Measurements from ENCODE around the gene WDR88. TPM values are rescaled to one million over a fixed set of nuclear protein-coding genes. Genes with fewer than 3 reads are reported as not detected.

Gene WDR88
- total and polyA plus RNA-seq, 2 donors (not counting 3 experiments of a cell fraction or from before 2014, with no cell fraction given): not detected

GRCh38 chr19:33147538-33147937 lies 15.6 kb downstream of the WDR88 start:
- DNase-seq (ENCODE audit: low read depth, low spot score) (no peak), FAIRE-seq (no peak)
- ChIA-PET CTCF (interaction anchor here (0.9 to 1.2 kb wide), 2 partner anchors 35 to 259 kb away, joined by 3 read pairs; no protein-coding TSS in a partner anchor), POLR2A (no interaction called here)
- intact Hi-C loops (cut with micrococcal nuclease): no loop called here
- TF ChIP-seq POLR2A (IDR thresholded peaks at IDR 0.05; ENCODE audit: low read depth, low read length) (no peak), EZH2 (IDR thresholded peaks at IDR 0.05; ENCODE audit: borderline replicate concordance, low read depth, low read length, severe bottlenecking) (no peak), POLR2AphosphoS5 (IDR thresholded peaks at IDR 0.05; ENCODE audit: insufficient read depth, low read depth, low read length) (no peak), MAX (IDR thresholded peaks at IDR 0.05; ENCODE audit: insufficient read depth, insufficient read length) (no peak), CTCF (IDR thresholded peaks at IDR 0.05; ENCODE audit: extremely low read depth in 1 of 2, insufficient read depth in 1 of 2, low read depth in 1 of 2, low read length in 2 of 2) (no peak), JUN (IDR thresholded peaks at IDR 0.05; ENCODE audit: borderline replicate concordance, insufficient read depth, insufficient read length, low read depth) (no peak), MYC (IDR thresholded peaks at IDR 0.05; ENCODE audit: low read depth, low read length) (no peak), GATA2 (IDR thresholded peaks at IDR 0.05; ENCODE audit: insufficient read depth, insufficient read length, low read depth, low read length) (no peak), FOS (IDR thresholded peaks at IDR 0.05; ENCODE audit: borderline replicate concordance, insufficient read depth, low read length) (no peak)
- Histone ChIP-seq H3K9me3 (replicated peaks; ENCODE audit: control insufficient read depth, insufficient read depth, low read length) (no peaks in the 10 kb centered on the region), H3K36me3 (ENCODE audit: control insufficient read depth in 2 of 2, extremely low read depth in 1 of 2, insufficient read depth in 2 of 2, low read length in 2 of 2) (no peaks in the 10 kb centered on the region), H2AFZ (ENCODE audit: low read depth, low read length) (no peak overlapping the region), H3K79me2 (ENCODE audit: control insufficient read depth, insufficient read depth, low read length) (no peaks in the 10 kb centered on the region), H3K9me1 (replicated peaks; ENCODE audit: control insufficient read depth, extremely low read depth, insufficient read depth, low read length) (no peaks in the 10 kb centered on the region), H3K9ac (replicated peaks; ENCODE audit: extremely low read depth, insufficient read depth, low read length) (no peak overlapping the region), H3K27ac (ENCODE audit: insufficient read depth, low read depth, low read length) (no peak overlapping the region), H3K4me2 (ENCODE audit: insufficient read depth, low read length) (no peak overlapping the region), H3K4me1 (ENCODE audit: control insufficient read depth, extremely low read depth, insufficient read depth, low read length) (no peaks in the 10 kb centered on the region), H3K27me3 (ENCODE audit: control insufficient read depth in 2 of 2, insufficient read depth in 2 of 2, low read length in 2 of 2) (no peaks in the 10 kb centered on the region), H3K4me3 (replicated peaks in 1 of 3; ENCODE audit: insufficient read depth in 1 of 3, low read depth in 1 of 3, low read length in 3 of 3) (no peak overlapping the region), H4K20me1 (replicated peaks; ENCODE audit: control insufficient read depth, extremely low read depth, insufficient read depth, low read length) (no peaks in the 10 kb centered on the region)
- BruUV-seq (replicated peaks): no TSS peak
- dilution Hi-C loops (cut with MboI; ENCODE audit: extremely low pct_ligation_motif_present, low sequenced_read_pairs): no loop called here
